Measurements from ENCODE around the gene PDSS2.
"Not testable (repeated sequence)": the region's sequence is repeated elsewhere in the genome, so short reads cannot be mapped to it uniquely, and the experiment has no call there.

PDSS2 gene

GRCh38 chr6:107198631-107199416 is 260.5 kb downstream of the PDSS2 start:
- TF ChIP-seq CTCF (IDR thresholded peaks at IDR 0.05; ENCODE audit: extremely low read depth, missing control alignments), result no peak
- DNase-seq (ENCODE audit: low spot score), result no peak

- TF ChIP-seq CTCF (IDR thresholded peaks at IDR 0.05; ENCODE audit: extremely low read depth, missing control alignments), result no peak
- no peak for DNase-seq (ENCODE audit: low spot score)
Measured at GRCh38 chr6:107196152-107196551, 263.2 kb downstream of the PDSS2 start.

GRCh38 chr6:107194723-107195122 is 264.6 kb downstream of the PDSS2 start:
- DNase-seq (ENCODE audit: low spot score), result not testable (repeated sequence)

- TF ChIP-seq CTCF (IDR thresholded peaks at IDR 0.05; ENCODE audit: extremely low read depth, missing control alignments), result no peak
- no peak for DNase-seq (ENCODE audit: low spot score)
Measured at GRCh38 chr6:107192830-107193229, 266.5 kb downstream of the PDSS2 start.

GRCh38 chr6:107187630-107188029 is 271.7 kb downstream of the PDSS2 start:
- no peak for DNase-seq (ENCODE audit: low spot score)

GRCh38 chr6:107186047-107186446 is 273.3 kb downstream of the PDSS2 start:
- no peak for DNase-seq (ENCODE audit: low spot score)
- no peak for TF ChIP-seq CTCF (IDR thresholded peaks at IDR 0.05; ENCODE audit: extremely low read depth, missing control alignments)

More at GRCh38 chr6:107187630-107188029, 271.7 kb downstream of the PDSS2 start:
- TF ChIP-seq CTCF (IDR thresholded peaks at IDR 0.05; ENCODE audit: extremely low read depth, missing control alignments), result no peak

- no peak for TF ChIP-seq CTCF (IDR thresholded peaks at IDR 0.05; ENCODE audit: extremely low read depth, missing control alignments)
- no peak for DNase-seq (ENCODE audit: low spot score)
Measured at GRCh38 chr6:107185391-107185970, 273.9 kb downstream of the PDSS2 start.

- no peak for DNase-seq (ENCODE audit: low spot score)
- TF ChIP-seq CTCF (IDR thresholded peaks at IDR 0.05; ENCODE audit: extremely low read depth, missing control alignments), result no peak
Measured at GRCh38 chr6:107184435-107184834, 274.9 kb downstream of the PDSS2 start.
